Ascending aorta (tissue), 2 donors: ENCODE measurements around the gene SH3BGR. TPM values are rescaled to one million over a fixed set of nuclear protein-coding genes. Genes with fewer than 3 reads are reported as not detected.

ENCODE experiments used
- DNase-seq, 2 donors: peaks; one replicate each; pipeline ENCODE4 v3.0.0-alpha.2; 2019; ENCODE audit warnings: low spot score in 2 of 2
- H3K27ac ChIP-seq, 2 donors: fragments of 200-600 bp; sonication (generic); one replicate each; pipeline ENCODE4 v1.5.1; 2016 to 2017; ENCODE audit warnings: mild to moderate bottlenecking in 1 of 2
- H3K27me3 ChIP-seq: fragments of 200-600 bp; sonication (generic); one replicate; pipeline ENCODE4 v1.5.1; 2017
- H3K36me3 ChIP-seq, 2 donors: fragments of 200-600 bp; sonication (generic); one replicate each; pipeline ENCODE4 v1.5.1; 2016
- H3K4me1 ChIP-seq, 2 donors: fragments of 200-600 bp; sonication (generic); one replicate each; pipeline ENCODE4 v1.5.1; 2016 to 2017; ENCODE audit warnings: mild to moderate bottlenecking in 1 of 2
- H3K4me3 ChIP-seq, 2 donors: fragments of 200-600 bp; sonication (generic); one replicate each; pipeline ENCODE4 v1.5.1; 2016 to 2017; ENCODE audit warnings: mild to moderate bottlenecking in 1 of 2
- H3K9me3 ChIP-seq, 2 donors: fragments of 200-600 bp; sonication (generic); one replicate each; pipeline ENCODE4 v1.5.1; 2016
- intact Hi-C: fragments of 100-400 bp; cut with DNase I; formaldehyde crosslinking; loops from one replicate; pipeline ENCODE4 v1.15.1; 2023
- total RNA-seq: library from RNA; depleted of rRNA; stranded (reverse); fragments of >200 nt; gene quantifications from one replicate; pipeline ENCODE4 v1.1.0, GENCODE V29; 2016
- TF ChIP-seq, protein P1 (sequence below), 3 experiments: fragments of 200-600 bp in 2 of 3; fragments of 450-650 bp in 1 of 3; sonication (generic) in 2 of 3; IDR thresholded peaks; one replicate each; pipeline ENCODE4 v1.5.1; 2016 to 2019; ENCODE audit warnings: antibody characterized with exemption in 3 of 3, mild to moderate bottlenecking in 1 of 3, moderate library complexity in 1 of 3

The SH3BGR gene
- total RNA-seq, 1 donor from 2014 or later = not detected

DNA sequence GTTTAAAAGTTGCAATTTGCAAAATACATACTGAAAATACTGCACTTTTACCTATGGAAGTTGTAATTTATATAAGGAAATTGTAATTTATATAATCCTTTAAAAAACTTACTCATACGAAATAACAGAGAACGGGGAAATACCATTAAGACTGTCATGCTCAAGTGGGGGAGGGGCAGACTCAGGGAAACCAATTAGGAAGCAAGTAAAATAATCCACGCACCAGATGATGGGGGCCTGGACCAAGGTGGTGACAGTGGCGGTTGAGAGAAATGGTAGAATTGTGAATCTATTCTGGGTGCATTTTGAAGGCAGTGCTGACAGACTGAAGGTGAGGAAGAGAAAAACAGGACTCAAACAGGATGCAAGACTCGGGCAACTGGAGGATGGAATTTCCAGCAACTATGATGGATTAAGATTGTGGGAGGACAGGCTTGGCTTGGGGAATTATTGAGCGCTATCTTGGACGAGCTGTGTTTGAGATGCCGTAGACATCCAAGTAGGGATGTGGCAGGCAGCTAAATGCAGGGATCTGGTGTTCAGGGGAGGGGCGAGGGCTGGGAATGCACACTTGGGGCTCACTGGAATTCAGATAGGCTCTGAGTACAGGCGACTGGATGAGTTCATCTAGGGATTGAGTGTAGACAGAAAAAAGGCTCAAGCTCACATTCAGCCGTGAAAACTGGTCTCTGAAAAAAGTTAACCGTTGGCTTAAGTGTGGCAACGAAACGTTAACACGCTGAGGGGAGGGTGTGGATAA lies 7.2 kb upstream of the SH3BGR start:
- intact Hi-C loops = loop anchor here (2.0 kb wide), 3 partner anchors 56 to 132 kb away; partner anchors contain the start of gene BRWD1

DNA sequence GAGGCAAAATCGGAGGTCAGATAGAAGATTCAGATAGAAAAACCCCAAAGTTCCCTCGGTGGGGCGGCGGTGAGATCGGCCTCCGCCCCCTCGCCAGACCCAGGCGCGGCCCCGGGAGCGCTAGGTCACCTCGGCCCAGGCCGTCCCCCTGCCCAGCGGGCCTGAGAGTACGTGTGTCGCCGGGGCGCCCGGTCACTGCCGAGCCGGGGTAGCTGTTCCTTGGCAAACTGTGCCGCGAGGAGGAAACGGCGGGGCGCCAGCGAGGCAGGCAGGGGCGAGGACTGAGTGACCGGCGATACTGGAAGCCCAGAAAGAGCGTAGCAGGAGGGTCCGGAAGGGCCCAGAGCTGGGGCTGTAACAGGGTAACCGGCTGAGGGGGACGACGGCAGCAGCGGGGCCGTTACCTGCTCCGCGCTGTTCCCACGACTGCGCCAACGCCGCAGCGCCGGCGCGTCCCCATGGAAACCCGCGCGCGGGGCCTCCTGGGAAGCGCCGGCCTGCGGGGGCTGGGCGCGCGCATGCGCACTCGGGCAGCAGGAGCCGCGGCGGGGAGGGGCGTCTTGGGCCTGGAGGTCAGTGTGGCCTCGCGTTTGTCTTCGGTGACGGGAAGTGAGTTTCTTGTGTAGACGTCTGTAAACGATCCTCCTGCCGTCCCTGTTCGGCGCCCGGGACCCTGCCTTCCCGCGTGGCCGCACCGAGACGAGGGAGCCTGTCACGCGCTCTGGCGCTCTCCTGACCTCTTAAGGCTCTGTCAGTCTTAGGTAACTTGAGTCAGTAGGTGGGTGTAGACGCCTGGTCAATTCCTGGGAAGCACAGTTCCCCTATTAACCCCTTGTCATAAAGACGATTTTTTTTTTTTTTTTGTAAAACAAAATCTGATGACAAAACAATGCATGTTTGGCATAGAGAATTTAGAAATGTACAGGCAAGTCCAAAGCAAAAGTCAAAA lies 6.2 kb upstream of the SH3BGR start, which contains the start of gene LCA5L:
Gene LCA5L, minus strand, starts transcription at position 458 of the 949 bp plus-strand sequence. CDS start 17,285 bp downstream, outside the sequence.
- Histone ChIP-seq H3K9me3 (no peaks in the 10 kb centered on the region), H3K27ac (peak within 1 kb of the TSS; percentile 85 to 92), H3K4me1 (peaks cover 0 to 3% of the 10 kb centered on the region in 2 donors), H3K36me3 (no peaks in the 10 kb centered on the region), H3K4me3 (peak within 1 kb of the TSS; percentile 76 to 82), H3K27me3 (no peaks in the 10 kb centered on the region)
- peak; percentile 51 to 95 for DNase-seq
- TF ChIP-seq, protein P1, sequence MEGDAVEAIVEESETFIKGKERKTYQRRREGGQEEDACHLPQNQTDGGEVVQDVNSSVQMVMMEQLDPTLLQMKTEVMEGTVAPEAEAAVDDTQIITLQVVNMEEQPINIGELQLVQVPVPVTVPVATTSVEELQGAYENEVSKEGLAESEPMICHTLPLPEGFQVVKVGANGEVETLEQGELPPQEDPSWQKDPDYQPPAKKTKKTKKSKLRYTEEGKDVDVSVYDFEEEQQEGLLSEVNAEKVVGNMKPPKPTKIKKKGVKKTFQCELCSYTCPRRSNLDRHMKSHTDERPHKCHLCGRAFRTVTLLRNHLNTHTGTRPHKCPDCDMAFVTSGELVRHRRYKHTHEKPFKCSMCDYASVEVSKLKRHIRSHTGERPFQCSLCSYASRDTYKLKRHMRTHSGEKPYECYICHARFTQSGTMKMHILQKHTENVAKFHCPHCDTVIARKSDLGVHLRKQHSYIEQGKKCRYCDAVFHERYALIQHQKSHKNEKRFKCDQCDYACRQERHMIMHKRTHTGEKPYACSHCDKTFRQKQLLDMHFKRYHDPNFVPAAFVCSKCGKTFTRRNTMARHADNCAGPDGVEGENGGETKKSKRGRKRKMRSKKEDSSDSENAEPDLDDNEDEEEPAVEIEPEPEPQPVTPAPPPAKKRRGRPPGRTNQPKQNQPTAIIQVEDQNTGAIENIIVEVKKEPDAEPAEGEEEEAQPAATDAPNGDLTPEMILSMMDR (IDR thresholded peaks at IDR 0.05) = peak in 1 of 3 experiments; percentile 15
- intact Hi-C loops = loop anchor here (2.0 kb wide), 3 partner anchors 57 to 133 kb away; partner anchors contain the start of gene BRWD1

More for the DNA sequence above, 7.2 kb upstream of the SH3BGR start:
- Histone ChIP-seq H3K4me1 (peaks cover 0 to 3% of the 10 kb centered on the region in 2 donors), H3K9me3 (no peaks in the 10 kb centered on the region), H3K36me3 (no peaks in the 10 kb centered on the region), H3K27ac (peak overlapping the region; percentile 85 to 92), H3K27me3 (no peaks in the 10 kb centered on the region), H3K4me3 (peak overlapping the region; percentile 76 to 82)
- TF ChIP-seq, protein P1 (IDR thresholded peaks at IDR 0.05) = no peak
- DNase-seq = peak in 1 of 2 donors; percentile 65

DNA sequence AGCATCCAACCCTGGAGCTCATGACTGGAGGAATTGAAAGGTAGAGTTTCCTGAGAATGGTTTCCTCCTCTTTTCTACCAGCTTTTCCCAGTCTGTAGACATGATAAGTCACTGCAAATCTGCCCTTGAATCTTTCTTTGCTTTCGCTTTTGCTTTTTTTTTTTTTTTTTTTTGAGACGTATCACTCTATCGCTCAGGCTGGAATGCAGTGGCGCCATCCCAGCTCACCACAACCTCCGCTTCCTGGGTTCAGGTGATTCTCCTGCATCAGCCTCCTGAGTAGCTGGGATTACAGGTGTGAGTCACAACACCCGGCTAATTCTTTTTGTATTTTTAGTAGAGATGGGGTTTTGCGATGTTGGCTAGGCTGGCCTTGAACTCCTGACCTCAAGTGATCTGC lies 4.5 kb upstream of the SH3BGR start:
- H3K36me3 ChIP-seq = no peaks in the 10 kb centered on the region
- peaks cover 0 to 3% of the 10 kb centered on the region in 2 donors for H3K4me1 ChIP-seq
- TF ChIP-seq, protein P1 (IDR thresholded peaks at IDR 0.05) = no peak
- H3K27me3 ChIP-seq = no peaks in the 10 kb centered on the region
- no peak for DNase-seq
- H3K27ac ChIP-seq = no peak overlapping the region
- no peaks in the 10 kb centered on the region for H3K9me3 ChIP-seq
- intact Hi-C loops = no loop called here
- no peak overlapping the region for H3K4me3 ChIP-seq

DNA sequence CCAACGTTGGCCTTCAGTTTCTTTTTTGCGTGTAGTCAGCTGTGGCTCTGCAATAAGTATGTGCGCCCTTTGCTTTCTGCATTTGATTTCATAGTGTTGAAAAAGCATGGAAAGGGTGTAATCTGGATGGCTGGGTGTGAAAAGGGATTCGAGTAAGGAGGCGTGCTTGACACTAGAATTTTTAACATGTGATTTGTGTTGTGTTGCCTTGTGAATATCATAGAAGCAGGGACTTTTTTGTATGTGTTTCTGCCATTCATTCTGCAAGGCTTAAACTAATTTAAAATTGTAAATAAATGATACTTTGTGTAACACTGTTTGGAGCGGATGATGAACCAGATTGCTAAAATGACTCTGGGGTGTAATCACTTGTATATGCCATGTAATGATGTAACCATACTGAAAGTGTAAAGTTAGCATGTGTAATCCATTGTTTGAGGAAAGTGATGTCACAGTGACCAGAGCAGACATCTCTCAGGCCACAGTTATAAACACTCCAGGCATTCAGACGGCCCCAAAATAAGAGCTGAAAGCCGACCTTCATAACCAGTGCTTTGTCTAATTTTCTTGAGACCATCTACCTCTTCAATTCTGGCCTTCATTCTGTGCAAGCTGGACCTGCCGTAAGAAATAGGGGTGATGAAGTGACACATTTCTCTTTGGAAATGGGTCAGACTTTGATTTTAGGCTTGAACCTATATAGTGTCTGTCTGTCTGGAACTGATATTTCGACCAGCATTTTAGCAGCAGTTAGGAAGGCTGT lies 618 bp downstream of the SH3BGR start:
- peak overlapping the region; percentile 82 to 90 for H3K27ac ChIP-seq
- intact Hi-C loops = no loop called here
- H3K4me3 ChIP-seq = peak overlapping the region; percentile 18 to 63
- TF ChIP-seq, protein P1 (IDR thresholded peaks at IDR 0.05) = no peak
- H3K9me3 ChIP-seq = no peaks in the 10 kb centered on the region
- no peaks in the 10 kb centered on the region for H3K27me3 ChIP-seq
- H3K36me3 ChIP-seq = no peaks in the 10 kb centered on the region
- no peak for DNase-seq
- H3K4me1 ChIP-seq = peaks cover 0 to 7% of the 10 kb centered on the region in 2 donors

DNA sequence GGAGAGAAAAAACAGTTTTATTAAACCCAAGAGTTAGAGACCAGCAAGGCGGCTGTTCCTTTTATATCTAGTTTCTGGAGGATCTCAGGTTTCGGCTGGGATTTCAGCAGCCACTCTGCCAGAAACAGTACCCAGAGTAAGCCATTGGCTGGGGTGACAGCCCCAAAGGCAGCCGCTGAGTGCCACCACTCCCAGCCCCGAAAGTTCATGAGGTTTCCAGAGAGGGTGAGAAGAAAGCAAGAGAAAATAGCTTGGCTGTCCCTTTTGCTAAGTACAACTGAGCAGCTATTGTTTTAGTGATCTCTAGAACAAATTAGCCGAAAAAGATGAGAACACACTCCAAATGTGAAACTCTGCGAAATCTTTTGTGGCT lies 1.2 kb downstream of the SH3BGR start:
- intact Hi-C loops = no loop called here
- Histone ChIP-seq H3K4me3 (peak overlapping the region in 1 of 2 donors; percentile 63), H3K27me3 (no peaks in the 10 kb centered on the region), H3K27ac (peak overlapping the region; percentile 82 to 90), H3K4me1 (peaks cover 0 to 7% of the 10 kb centered on the region in 2 donors), H3K36me3 (no peaks in the 10 kb centered on the region), H3K9me3 (no peaks in the 10 kb centered on the region)
- TF ChIP-seq, protein P1 (IDR thresholded peaks at IDR 0.05) = no peak
- no peak for DNase-seq
